ENCODE measurements around the gene ALX3.

ALX3 gene

GRCh38 chr1:110063781-110064180 lies 6.7 kb downstream of the ALX3 start:
- no peak for DNase-seq

GRCh38 chr1:110062612-110063011 lies 7.9 kb downstream of the ALX3 start:
- no peak for DNase-seq

- DNase-seq, result no peak
These were observed 9.1 kb downstream of the ALX3 start for GRCh38 chr1:110061341-110061740.

DNA sequence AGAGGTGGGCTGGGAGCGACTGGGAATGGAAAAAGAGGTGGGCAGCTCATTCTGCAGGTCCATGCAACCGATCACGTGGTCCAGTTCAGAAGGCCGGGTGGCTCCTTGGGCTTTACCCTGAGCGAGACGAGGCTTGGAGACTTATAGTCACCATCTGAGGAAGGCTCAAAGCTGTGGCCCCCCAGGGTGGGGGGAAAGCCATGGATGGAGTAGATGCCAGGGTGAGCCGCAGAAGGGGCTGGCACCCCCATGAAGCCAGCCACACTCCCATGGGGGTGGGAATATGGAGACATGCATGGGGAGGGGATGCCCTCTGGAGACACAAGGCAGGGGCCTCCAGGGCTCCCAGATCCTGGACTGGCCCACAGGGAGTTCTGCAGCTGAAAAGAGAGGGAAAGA lies 9.8 kb downstream of the ALX3 start:
- DNase-seq, result no peak

GRCh38 chr1:110060034-110060661 lies 10.3 kb downstream of the ALX3 start:
- DNase-seq, result peak; percentile 78

DNA sequence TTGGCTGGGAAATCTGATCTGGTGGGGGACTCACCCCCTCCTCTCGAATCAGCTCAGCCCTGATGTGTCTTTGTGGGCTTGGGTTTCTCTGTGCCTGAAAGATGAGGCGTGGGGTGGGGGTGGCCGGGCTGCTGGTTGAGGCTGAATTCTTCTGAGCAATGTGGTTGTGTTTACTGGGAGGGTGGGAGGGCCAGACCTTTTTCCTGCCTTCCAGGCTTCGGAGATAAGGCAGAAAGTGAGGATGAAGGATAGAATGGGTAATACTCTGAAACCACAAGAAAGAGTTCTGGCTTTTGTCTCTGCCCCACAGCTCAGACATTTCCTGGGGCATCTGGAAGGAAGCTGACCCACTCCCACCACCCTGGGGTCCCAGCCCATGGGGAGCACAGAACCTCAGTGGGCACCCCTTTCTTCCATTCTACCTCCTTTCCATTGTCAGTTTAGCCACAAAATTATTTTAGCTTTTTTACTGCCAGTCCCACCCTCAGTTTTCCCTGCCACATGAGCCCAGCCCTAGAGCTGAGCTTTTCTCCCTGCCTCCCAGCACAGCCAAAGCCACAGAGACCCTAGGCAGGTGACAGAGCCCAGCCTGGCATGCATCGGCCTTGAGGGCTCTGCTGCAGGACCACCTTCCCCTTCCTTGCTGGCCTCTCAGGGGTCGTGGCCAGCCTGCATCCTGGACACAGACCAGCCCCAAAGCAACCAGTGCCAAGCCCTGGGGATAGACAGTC lies 11.2 kb downstream of the ALX3 start:
- DNase-seq, result no peak

DNA sequence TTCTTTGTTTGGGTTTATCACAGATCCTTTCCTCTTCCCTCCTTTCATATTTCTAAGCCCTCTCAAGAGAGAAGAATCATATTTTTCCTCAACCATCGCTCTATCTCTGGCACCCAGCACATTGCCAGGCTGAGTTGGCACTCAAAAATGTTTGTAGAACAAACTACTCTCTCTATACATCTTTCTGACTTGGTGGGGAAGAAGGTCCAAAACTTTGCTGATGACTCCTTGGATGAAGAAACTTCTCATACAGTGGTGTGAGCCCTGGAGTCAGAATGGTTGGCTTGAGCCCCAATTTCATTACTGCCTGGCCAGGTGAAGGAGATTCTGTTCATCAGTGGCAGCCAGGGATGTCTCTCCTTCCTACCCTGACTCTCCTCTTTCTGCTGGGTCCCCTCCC lies 11.9 kb downstream of the ALX3 start:
- no peak for DNase-seq

- no peak for DNase-seq
These were observed 12.4 kb downstream of the ALX3 start for GRCh38 chr1:110057963-110058518.

DNA sequence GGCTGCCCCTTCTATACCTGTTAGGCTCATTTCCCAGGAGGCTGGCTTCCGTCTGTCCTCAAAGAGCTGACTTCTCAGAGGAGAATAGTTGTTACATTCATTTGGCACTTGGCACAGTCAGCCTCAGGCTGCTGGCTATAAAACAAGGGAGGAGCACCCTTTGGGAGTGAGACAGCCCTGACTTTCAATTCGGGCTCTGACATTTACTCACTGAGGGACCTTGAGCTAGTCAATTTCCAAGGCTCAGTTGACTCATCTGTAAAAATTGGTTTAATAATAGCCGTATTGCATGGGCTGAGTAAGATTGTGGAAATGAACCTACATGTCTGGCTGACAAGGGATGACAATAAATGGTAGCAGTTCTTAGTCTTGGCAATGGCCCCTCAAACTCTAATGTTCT lies 13.7 kb downstream of the ALX3 start:
- no peak for DNase-seq

GRCh38 chr1:110056285-110056683 lies 14.2 kb downstream of the ALX3 start:
- no peak for DNase-seq

DNA sequence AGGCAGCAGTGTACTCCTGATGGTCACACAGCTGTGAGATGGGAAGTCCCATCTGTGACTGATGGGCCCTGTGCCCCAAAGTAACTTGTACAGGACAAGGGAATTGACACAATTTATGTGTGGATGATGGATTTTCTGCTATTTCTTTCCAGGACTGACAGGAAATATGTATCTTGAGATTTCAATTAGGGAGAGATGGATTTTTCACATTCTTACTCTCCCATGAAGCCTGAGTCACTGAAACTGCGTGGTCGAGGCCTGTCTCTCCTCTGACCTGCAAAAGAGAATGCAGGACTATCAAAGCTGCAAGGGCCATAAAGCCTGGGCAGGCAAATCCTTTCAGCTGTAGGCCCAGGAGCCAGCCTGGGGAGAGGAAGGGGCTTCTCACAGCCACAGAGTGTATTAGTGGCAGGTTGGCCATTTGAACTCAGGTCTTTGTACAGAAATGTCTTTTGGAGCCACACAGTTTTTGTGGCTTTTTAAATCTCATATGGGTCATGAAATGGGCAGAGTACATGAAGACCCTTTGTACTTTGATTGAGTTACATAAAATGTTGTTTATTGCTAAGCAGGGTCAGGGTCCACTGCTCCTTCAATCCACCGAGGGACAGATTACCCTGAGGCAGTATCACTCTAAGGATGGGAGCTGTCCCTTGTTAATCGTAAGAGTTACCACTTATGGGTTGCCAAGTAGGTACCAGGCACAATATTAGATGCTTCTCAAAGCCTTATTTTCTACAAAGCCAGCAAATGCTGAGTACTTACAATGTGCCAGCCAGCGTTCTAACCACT lies 14.8 kb downstream of the ALX3 start:
- no peak for DNase-seq

GRCh38 chr1:110053552-110054428 lies 16.7 kb downstream of the ALX3 start:
- peak; percentile 78 for DNase-seq

DNA sequence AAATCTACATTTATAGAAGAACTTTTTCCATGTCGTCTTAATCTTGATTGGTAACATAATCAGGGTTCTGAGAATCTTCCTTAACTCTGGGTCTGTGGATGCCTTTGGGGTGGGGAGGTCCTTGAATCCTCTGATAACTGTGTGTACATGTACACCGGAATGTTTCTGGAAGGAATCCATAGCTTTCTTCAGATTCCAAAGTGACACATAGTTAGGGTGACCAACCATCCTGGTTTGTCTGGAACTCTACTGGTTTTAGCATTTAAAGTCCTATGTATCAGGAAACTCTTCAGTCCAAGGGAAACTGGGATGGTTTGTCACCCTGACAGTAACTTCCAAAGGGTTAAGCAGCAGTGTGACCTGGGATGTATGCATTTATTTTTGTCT lies 19.2 kb downstream of the ALX3 start:
- DNase-seq, result no peak

GRCh38 chr1:110050602-110051261 lies 19.7 kb downstream of the ALX3 start:
- DNase-seq, result no peak

GRCh38 chr1:110049801-110050601 lies 20.5 kb downstream of the ALX3 start:
- no peak for DNase-seq

- DNase-seq, result no peak
These were observed 21.4 kb downstream of the ALX3 start for GRCh38 chr1:110048923-110049601.

- no peak for DNase-seq
These were observed 22.2 kb downstream of the ALX3 start for GRCh38 chr1:110048240-110048639.

DNA sequence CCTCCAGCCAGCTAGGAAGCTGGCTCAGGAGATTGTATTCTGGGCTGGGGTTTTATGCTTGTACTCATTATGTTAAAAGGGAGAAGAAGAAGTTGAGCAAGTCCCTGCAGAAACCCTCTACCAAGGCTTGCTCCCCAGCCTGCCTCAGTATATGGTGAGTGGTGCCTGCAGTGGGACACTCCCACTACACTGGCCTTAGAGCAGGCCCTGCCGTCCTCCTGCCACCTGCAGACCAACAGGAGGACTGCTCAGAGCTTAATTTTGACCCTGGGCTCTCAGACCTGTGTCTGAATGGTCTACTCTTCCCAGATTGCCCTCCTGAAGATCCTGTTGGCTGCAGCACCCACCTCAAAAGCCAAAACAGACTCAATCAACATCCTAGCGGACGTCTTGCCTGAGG lies 23.0 kb downstream of the ALX3 start:
- no peak for DNase-seq

DNA sequence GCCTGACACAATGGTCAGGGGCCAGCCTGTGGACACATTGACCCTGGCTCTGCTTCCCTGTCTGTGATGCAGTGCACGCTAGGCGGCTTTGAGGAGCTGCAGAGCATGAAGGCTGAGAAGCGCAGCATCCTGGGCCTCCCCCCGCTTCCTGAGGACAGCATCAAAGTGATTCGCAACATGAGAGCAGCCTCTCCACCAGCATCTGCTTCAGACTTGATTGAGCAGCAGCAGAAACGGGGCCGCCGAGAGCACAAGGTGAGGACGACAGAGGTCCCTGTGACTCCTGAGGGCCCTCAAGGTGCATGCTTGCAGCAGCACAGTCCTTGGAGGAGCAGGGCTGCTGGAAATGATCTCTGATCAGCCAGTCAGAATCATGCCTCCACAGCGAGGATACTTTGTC lies 27.5 kb downstream of the ALX3 start:
- DNase-seq, result no peak

DNA sequence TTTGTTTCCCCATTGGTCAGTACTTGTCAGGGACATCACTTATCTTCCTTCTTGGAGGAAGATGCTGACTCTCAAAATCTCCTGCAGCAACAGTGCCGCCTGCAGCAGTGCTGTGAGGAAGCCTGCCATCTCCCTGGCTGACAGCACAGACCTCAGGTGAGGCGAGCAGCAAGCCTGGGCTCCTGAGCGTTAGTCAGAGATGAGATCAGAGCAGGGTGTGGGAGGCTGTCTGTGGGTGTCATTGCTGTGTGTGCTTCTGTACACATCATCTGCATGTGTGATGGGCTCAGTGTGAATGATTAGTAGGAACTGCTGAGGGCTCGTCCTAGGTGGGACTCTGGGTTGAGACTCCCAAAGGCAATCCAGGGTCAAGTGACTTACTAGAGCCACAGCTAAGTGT lies 29.9 kb downstream of the ALX3 start:
- no peak for DNase-seq

DNA sequence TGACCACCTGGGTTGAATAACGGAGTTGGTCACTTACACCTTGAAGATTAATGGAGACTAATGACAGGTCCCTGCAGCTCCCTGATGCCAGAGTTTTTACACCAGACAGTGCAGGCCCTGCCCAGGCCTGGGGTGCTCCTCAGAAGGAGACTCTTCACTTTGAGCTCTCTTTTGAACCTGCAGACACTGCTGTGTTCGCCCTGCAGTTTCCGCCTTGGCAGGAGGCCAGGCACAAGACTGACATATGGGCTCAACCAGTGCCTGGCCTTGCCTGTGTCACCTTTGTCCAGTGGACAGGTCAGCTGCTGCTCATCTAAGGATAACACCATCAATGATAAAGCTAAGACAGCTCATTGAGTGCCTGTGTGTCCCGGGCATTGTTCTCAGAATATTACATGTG lies 30.8 kb downstream of the ALX3 start:
- DNase-seq, result no peak

Measured in activated CD4-positive, CD25-positive, alpha-beta regulatory T cell treated with anti-CD3 and anti-CD28 coated beads, Interleukin-2, amount 50 U/mL, for 72 hours (primary cell).